NB4 (cell line): ENCODE results near the gene DCUN1D2.

Source experiments
- POLR2A ChIP-seq: IDR thresholded peaks from 2 replicates; pipeline ENCODE4 v1.6.1; 2011; ENCODE audit warnings: mild to moderate bottlenecking; ENCODE audit not compliant: insufficient read length; ENCODE audit errors: extremely low read depth
- TF ChIP-seq, protein P1 (sequence below): IDR thresholded peaks from one replicate; pipeline ENCODE4 v1.5.1; 2012; ENCODE audit warnings: low read depth, low read length

DNA sequence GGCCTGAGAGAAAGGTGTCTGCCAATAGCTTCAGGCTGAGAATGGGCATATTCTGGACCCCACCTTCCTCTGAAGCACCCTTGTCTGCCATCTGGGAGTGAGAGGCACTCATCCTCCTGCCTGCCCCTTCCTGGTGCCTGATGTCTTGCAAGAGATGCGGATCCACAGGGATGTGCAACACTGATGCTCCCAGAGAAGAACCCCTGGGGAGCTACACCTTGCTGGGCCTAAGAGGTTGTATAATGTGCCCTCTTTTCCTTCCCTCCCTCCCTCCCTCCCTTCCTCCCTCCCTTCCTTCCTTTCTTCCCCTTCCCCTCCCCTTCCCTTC, 71.8 kb downstream of the DCUN1D2 start:
- TF ChIP-seq, protein P1, sequence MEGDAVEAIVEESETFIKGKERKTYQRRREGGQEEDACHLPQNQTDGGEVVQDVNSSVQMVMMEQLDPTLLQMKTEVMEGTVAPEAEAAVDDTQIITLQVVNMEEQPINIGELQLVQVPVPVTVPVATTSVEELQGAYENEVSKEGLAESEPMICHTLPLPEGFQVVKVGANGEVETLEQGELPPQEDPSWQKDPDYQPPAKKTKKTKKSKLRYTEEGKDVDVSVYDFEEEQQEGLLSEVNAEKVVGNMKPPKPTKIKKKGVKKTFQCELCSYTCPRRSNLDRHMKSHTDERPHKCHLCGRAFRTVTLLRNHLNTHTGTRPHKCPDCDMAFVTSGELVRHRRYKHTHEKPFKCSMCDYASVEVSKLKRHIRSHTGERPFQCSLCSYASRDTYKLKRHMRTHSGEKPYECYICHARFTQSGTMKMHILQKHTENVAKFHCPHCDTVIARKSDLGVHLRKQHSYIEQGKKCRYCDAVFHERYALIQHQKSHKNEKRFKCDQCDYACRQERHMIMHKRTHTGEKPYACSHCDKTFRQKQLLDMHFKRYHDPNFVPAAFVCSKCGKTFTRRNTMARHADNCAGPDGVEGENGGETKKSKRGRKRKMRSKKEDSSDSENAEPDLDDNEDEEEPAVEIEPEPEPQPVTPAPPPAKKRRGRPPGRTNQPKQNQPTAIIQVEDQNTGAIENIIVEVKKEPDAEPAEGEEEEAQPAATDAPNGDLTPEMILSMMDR: no peak
- no peak for TF ChIP-seq POLR2A
